Vagina (tissue), 2 donors: ENCODE measurements around the gene RASGRF2. TPM values are rescaled to one million over a fixed set of nuclear protein-coding genes. Genes with fewer than 3 reads are reported as not detected.

Experiments
- DNase-seq, 2 donors: peaks; one replicate each; pipeline ENCODE4 v3.0.0-alpha.2; 2017; ENCODE audit errors: extremely low spot score in 2 of 2
- H3K27ac ChIP-seq: fragments of 200-600 bp; sonication (generic); one replicate; pipeline ENCODE4 v1.5.1; 2019
- H3K27me3 ChIP-seq: fragments of 200-600 bp; sonication (generic); one replicate; pipeline ENCODE4 v1.5.1; 2019
- H3K36me3 ChIP-seq, 2 donors: fragments of 200-600 bp; sonication (generic); one replicate each; pipeline ENCODE4 v1.5.1; 2017 to 2019
- H3K4me1 ChIP-seq: fragments of 200-600 bp; sonication (generic); one replicate; pipeline ENCODE4 v1.5.1; 2019
- H3K4me3 ChIP-seq, 2 donors: fragments of 200-600 bp; sonication (generic); 1 replicate in 1 of 2; 2 replicates in 1 of 2; pipeline ENCODE4 v1.5.1; 2016 to 2019
- H3K9me3 ChIP-seq: fragments of 200-600 bp; sonication (generic); one replicate; pipeline ENCODE4 v1.5.1; 2019
- POLR2A ChIP-seq, 2 donors: fragments of 450-650 bp; IDR thresholded peaks; one replicate each; pipeline ENCODE4 v1.6.1; 2017; ENCODE audit warnings: antibody characterized with exemption in 2 of 2, mild to moderate bottlenecking in 2 of 2, moderate library complexity in 2 of 2
- POLR2AphosphoS5 ChIP-seq, 2 donors: sonication (generic); formaldehyde crosslinking; IDR thresholded peaks; one replicate each; pipeline ENCODE4 v1.9.0; 2017; ENCODE audit warnings: antibody characterized with exemption in 2 of 2, mild to moderate bottlenecking in 2 of 2, low read depth in 1 of 2; ENCODE audit not compliant: insufficient read depth in 1 of 2
- intact Hi-C: fragments of 100-400 bp; cut with DNase I; formaldehyde crosslinking; loops from one replicate; pipeline ENCODE4 v1.15.1; 2023
- total RNA-seq: library from RNA; depleted of rRNA; stranded (reverse); fragments of >200 nt; gene quantifications from one replicate; pipeline ENCODE4 v1.2.3, GENCODE V29; 2016
- TF ChIP-seq, protein P1 (sequence below), 3 experiments: fragments of 450-650 bp in 2 of 3; fragments of 200-600 bp in 1 of 3; sonication (generic) in 1 of 3; IDR thresholded peaks; one replicate each; pipeline ENCODE4 v1.5.1; 2017 to 2019; ENCODE audit warnings: antibody characterized with exemption in 3 of 3, mild to moderate bottlenecking in 2 of 3, moderate library complexity in 2 of 3

Gene RASGRF2
- total RNA-seq, 1 donor from 2014 or later, result 8.8 TPM

GRCh38 chr5:80926979-80927656 lies 33.0 kb upstream of the RASGRF2 start:
- intact Hi-C loops, result no loop called here
- no peak for DNase-seq

GRCh38 chr5:80928073-80928472 lies 32.1 kb upstream of the RASGRF2 start:
- no peak for TF ChIP-seq POLR2A (IDR thresholded peaks at IDR 0.05)
- TF ChIP-seq, protein P1, sequence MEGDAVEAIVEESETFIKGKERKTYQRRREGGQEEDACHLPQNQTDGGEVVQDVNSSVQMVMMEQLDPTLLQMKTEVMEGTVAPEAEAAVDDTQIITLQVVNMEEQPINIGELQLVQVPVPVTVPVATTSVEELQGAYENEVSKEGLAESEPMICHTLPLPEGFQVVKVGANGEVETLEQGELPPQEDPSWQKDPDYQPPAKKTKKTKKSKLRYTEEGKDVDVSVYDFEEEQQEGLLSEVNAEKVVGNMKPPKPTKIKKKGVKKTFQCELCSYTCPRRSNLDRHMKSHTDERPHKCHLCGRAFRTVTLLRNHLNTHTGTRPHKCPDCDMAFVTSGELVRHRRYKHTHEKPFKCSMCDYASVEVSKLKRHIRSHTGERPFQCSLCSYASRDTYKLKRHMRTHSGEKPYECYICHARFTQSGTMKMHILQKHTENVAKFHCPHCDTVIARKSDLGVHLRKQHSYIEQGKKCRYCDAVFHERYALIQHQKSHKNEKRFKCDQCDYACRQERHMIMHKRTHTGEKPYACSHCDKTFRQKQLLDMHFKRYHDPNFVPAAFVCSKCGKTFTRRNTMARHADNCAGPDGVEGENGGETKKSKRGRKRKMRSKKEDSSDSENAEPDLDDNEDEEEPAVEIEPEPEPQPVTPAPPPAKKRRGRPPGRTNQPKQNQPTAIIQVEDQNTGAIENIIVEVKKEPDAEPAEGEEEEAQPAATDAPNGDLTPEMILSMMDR (IDR thresholded peaks at IDR 0.05), result no peak
- no peak for TF ChIP-seq POLR2AphosphoS5 (IDR thresholded peaks at IDR 0.05; ENCODE audit: insufficient read depth in 1 of 2, low read depth in 1 of 2)
- no peaks in the 10 kb centered on the region for H3K27me3 ChIP-seq
- H3K27ac ChIP-seq, result no peak overlapping the region
- H3K36me3 ChIP-seq, result no peaks in the 10 kb centered on the region
- H3K9me3 ChIP-seq, result no peaks in the 10 kb centered on the region
- intact Hi-C loops, result no loop called here
- DNase-seq, result no peak
- H3K4me3 ChIP-seq, result no peak overlapping the region
- H3K4me1 ChIP-seq, result no peaks in the 10 kb centered on the region

More at GRCh38 chr5:80926979-80927656, 33.0 kb upstream of the RASGRF2 start:
- Histone ChIP-seq H3K4me1 (no peaks in the 10 kb centered on the region), H3K9me3 (no peaks in the 10 kb centered on the region), H3K27me3 (no peaks in the 10 kb centered on the region), H3K27ac (no peak overlapping the region), H3K4me3 (no peak overlapping the region), H3K36me3 (no peaks in the 10 kb centered on the region)
- TF ChIP-seq POLR2A (IDR thresholded peaks at IDR 0.05) (no peak), POLR2AphosphoS5 (IDR thresholded peaks at IDR 0.05; ENCODE audit: insufficient read depth in 1 of 2, low read depth in 1 of 2) (no peak)
- TF ChIP-seq, protein P1 (IDR thresholded peaks at IDR 0.05), result no peak

DNA sequence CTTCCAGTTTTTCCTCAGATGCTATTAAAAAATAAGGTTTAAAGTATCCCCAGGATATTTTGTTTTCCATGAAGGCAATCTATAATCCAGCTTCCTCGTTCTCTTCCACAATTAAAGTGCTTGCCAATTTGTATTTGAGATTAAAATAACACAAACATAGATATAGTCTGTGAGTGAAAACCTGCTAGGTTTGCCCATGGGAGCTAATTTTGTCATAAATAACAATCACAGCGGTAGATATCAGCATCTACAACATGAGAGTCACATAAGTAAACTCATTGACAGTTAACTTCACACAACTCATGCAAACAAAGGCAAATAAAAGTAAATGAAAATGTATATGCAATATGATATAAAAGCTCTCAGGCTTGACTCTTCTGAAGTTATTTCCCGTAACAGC lies 29.2 kb upstream of the RASGRF2 start:
- TF ChIP-seq POLR2AphosphoS5 (IDR thresholded peaks at IDR 0.05; ENCODE audit: insufficient read depth in 1 of 2, low read depth in 1 of 2) (no peak), POLR2A (IDR thresholded peaks at IDR 0.05) (no peak)
- TF ChIP-seq, protein P1 (IDR thresholded peaks at IDR 0.05), result no peak
- H3K36me3 ChIP-seq, result no peaks in the 10 kb centered on the region
- no peaks in the 10 kb centered on the region for H3K9me3 ChIP-seq
- no peak overlapping the region for H3K27ac ChIP-seq
- intact Hi-C loops, result no loop called here
- H3K4me1 ChIP-seq, result no peaks in the 10 kb centered on the region
- H3K4me3 ChIP-seq, result no peak overlapping the region
- DNase-seq, result no peak
- no peaks in the 10 kb centered on the region for H3K27me3 ChIP-seq

DNA sequence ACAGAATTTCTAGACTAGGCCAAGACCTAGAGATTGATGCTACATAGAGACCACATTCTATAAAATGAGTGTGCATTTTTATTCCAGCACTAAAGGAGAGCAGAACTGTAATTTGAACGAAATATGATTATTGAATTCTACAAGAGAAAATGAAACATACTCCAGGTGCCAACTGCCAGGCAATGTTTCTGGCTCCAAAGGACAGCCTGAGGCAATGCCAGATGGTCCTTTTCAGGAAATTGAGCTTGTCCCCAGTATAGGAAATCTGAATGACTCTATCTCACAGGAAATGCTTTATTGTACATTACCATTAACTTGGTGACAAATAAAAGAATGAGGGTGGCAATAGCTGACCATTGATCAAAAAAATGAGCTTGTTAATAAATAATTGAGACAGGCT lies 28.8 kb upstream of the RASGRF2 start:
- H3K9me3 ChIP-seq, result no peaks in the 10 kb centered on the region
- H3K27ac ChIP-seq, result no peak overlapping the region
- H3K4me1 ChIP-seq, result no peaks in the 10 kb centered on the region
- H3K36me3 ChIP-seq, result no peaks in the 10 kb centered on the region
- DNase-seq, result no peak
- TF ChIP-seq POLR2A (IDR thresholded peaks at IDR 0.05) (no peak), POLR2AphosphoS5 (IDR thresholded peaks at IDR 0.05; ENCODE audit: insufficient read depth in 1 of 2, low read depth in 1 of 2) (no peak)
- TF ChIP-seq, protein P1 (IDR thresholded peaks at IDR 0.05), result no peak
- no peak overlapping the region for H3K4me3 ChIP-seq
- intact Hi-C loops, result no loop called here
- no peaks in the 10 kb centered on the region for H3K27me3 ChIP-seq

DNA sequence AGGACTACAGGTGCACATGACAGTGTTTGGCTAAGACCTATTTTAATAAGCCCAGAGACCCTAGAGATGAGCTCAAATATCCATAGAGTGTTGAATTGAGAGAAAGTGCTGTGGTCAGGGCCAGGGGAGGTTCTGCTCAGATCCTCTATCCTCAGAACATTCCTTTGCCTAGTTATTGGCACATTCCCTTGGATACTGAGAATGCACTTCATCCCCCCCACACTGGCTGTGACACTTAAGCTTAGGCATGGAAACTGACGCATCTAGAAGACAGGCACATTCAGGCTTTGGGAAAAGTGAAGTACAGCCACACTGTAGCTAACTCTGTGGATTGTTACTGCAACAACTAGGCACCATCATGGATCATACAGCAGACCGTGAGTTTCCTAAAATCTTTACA lies 27.1 kb upstream of the RASGRF2 start:
- no peaks in the 10 kb centered on the region for H3K4me1 ChIP-seq
- no peak overlapping the region for H3K4me3 ChIP-seq
- no peak for DNase-seq
- no peaks in the 10 kb centered on the region for H3K36me3 ChIP-seq
- no peaks in the 10 kb centered on the region for H3K9me3 ChIP-seq
- intact Hi-C loops, result no loop called here
- no peak overlapping the region for H3K27ac ChIP-seq
- no peaks in the 10 kb centered on the region for H3K27me3 ChIP-seq
- TF ChIP-seq POLR2AphosphoS5 (IDR thresholded peaks at IDR 0.05; ENCODE audit: insufficient read depth in 1 of 2, low read depth in 1 of 2) (no peak), POLR2A (IDR thresholded peaks at IDR 0.05) (no peak)
- TF ChIP-seq, protein P1 (IDR thresholded peaks at IDR 0.05), result no peak
